HCT116 (cell line): Measurements from ENCODE around the gene PSMB5. TPM values are rescaled to one million over a fixed set of nuclear protein-coding genes. Genes with fewer than 3 reads are reported as not detected.

Experiments
- ATAC-seq: fragments of 200-7000 bp; cut with Tn5 transposase; 2 replicates; pipeline ENCODE4 v1.9.1; 2020; ENCODE audit warnings: mild to moderate bottlenecking, moderate library complexity
- BruUV-seq: library from RNA; stranded (reverse); fragments of 400-500 nt; replicated peaks from 2 replicates; lab custom pipeline; 2021; lab: Mats Ljungman, UMichigan
- CTCF ChIA-PET: fragments of 300-600 bp; sonication (Branson Sonifier 250); formaldehyde crosslinking; loops from one replicate; lab custom pipeline; 2021; ENCODE audit warnings: antibody characterized with exemption; lab: Charles Lee
- POLR2A ChIA-PET: fragments of 300-600, 350-600 bp; sonication (Branson Sonifier 250); formaldehyde crosslinking; loops from one replicate; lab custom pipeline; 2021; ENCODE audit warnings: antibody characterized with exemption; lab: Charles Lee
- RAD21 ChIA-PET, 2 experiments: fragments of 300-600 bp; sonication (Branson Sonifier 250); formaldehyde crosslinking; loops; one replicate each; lab custom pipeline; 2023; ENCODE audit warnings: low total read pairs in 2 of 2; ENCODE audit not compliant: uncharacterized antibody in 2 of 2, unreplicated experiment in 2 of 2, low non-redundant PET in 1 of 2; lab: Charles Lee
- DNase-seq: peaks from one replicate; pipeline ENCODE4 v3.0.0-alpha.2; 2010; ENCODE audit warnings: low read depth, low spot score
- H2AFZ ChIP-seq: fragments of 200-600 bp; shearing (Covaris generic), sonication (generic); 2 replicates; pipeline ENCODE4 v1.6.1; 2017; ENCODE audit warnings: low read depth, mixed run types, mixed read lengths, antibody characterized with exemption, low read length; ENCODE audit not compliant: poor library complexity, severe bottlenecking
- H3K27ac ChIP-seq: 2 replicates; pipeline ENCODE4 v1.5.1; 2012; ENCODE audit warnings: low read depth, low read length
- H3K27me3 ChIP-seq: fragments of 200-600 bp; sonication (generic); 2 replicates; pipeline ENCODE4 v1.6.1; 2016; ENCODE audit warnings: mixed run types, low read length, mixed read lengths; ENCODE audit not compliant: insufficient read depth
- H3K36me3 ChIP-seq, 2 experiments: fragments of 200-500 bp in 1 of 2; fragments of 200-600 bp in 1 of 2; sonication (Bioruptor generic) in 1 of 2; sonication (generic) in 1 of 2; 2 replicates each; pipeline versions ENCODE4 v1.5.1 to v1.6.1; 2014 to 2016; ENCODE audit warnings: low read length in 2 of 2, inconsistent platforms in 1 of 2, mixed read lengths in 1 of 2, mixed run types in 1 of 2; ENCODE audit not compliant: insufficient read depth in 2 of 2, control insufficient read depth in 1 of 2
- H3K4me1 ChIP-seq, 2 experiments: fragments of 200-600 bp in 1 of 2; sonication (generic) in 1 of 2; 2 replicates each; pipeline versions ENCODE4 v1.5.1 to v1.6.1; 2012 to 2017; ENCODE audit warnings: low read length in 2 of 2, inconsistent platforms in 1 of 2, mild to moderate bottlenecking in 1 of 2, mixed read lengths in 1 of 2, mixed run types in 1 of 2, moderate library complexity in 1 of 2; ENCODE audit not compliant: insufficient read depth in 2 of 2, control insufficient read depth in 1 of 2
- H3K4me2 ChIP-seq: fragments of 200-600 bp; sonication (generic); 2 replicates; pipeline ENCODE4 v1.6.1; 2017; ENCODE audit warnings: mixed run types, low read length, mixed read lengths
- H3K4me3 ChIP-seq, 2 experiments: fragments of 200-600 bp in 1 of 2; sonication (generic) in 1 of 2; replicated peaks in 1 of 2; 2 replicates each; pipeline ENCODE4 v1.5.1; 2011 to 2016; ENCODE audit warnings: low read length in 2 of 2, control low read depth in 1 of 2, low read depth in 1 of 2, mild to moderate bottlenecking in 1 of 2, mixed read lengths in 1 of 2, mixed run types in 1 of 2
- H3K79me2 ChIP-seq: fragments of 200-600 bp; sonication (generic); 2 replicates; pipeline ENCODE4 v1.6.1; 2017; ENCODE audit warnings: mild to moderate bottlenecking, mixed run types, low read length, moderate library complexity, mixed read lengths; ENCODE audit not compliant: insufficient read depth
- H3K9ac ChIP-seq: fragments of 200-600 bp; sonication (generic); 2 replicates; pipeline ENCODE4 v1.6.1; 2016; ENCODE audit warnings: low read length, mixed read lengths
- H3K9me2 ChIP-seq: fragments of 200-600 bp; sonication (generic), shearing (Covaris generic); 2 replicates; pipeline ENCODE4 v1.6.1; 2017; ENCODE audit warnings: mixed run types, mild to moderate bottlenecking, moderate library complexity; ENCODE audit not compliant: insufficient read depth
- H3K9me3 ChIP-seq, 2 experiments: fragments of 200-500 bp in 1 of 2; fragments of 200-600 bp in 1 of 2; sonication (Bioruptor generic) in 1 of 2; sonication (generic) in 1 of 2; 2 replicates each; pipeline ENCODE4 v1.6.1; 2014 to 2017; ENCODE audit warnings: low read length in 2 of 2, mixed read lengths in 2 of 2, inconsistent platforms in 1 of 2, low read depth in 1 of 2, mild to moderate bottlenecking in 1 of 2, mixed run types in 1 of 2, moderate library complexity in 1 of 2; ENCODE audit not compliant: control insufficient read depth in 1 of 2, insufficient read depth in 1 of 2
- H4K20me1 ChIP-seq: fragments of 200-600 bp; sonication (generic), shearing (Covaris generic); 2 replicates; pipeline ENCODE4 v1.6.1; 2017; ENCODE audit warnings: mixed run types, mild to moderate bottlenecking, moderate library complexity; ENCODE audit not compliant: insufficient read depth
- CEBPB ChIP-seq: IDR thresholded peaks from 2 replicates; pipeline ENCODE4 v1.6.1; 2012; ENCODE audit warnings: low read depth
- CTCF ChIP-seq, 3 experiments: fragments of 200-600 bp in 1 of 3; sonication (generic) in 1 of 3; IDR thresholded peaks in 2 of 3; conservative IDR thresholded peaks in 1 of 3; 2 replicates each; pipeline ENCODE4 v1.5.1; 2012 to 2017; ENCODE audit warnings: low read depth in 2 of 3, low read length in 2 of 3, antibody characterized with exemption in 1 of 3, borderline replicate concordance in 1 of 3, control low read depth in 1 of 3, mild to moderate bottlenecking in 1 of 3, mixed read lengths in 1 of 3, mixed run types in 1 of 3, moderate library complexity in 1 of 3; ENCODE audit not compliant: insufficient read depth in 1 of 3
- EZH2 ChIP-seq: fragments of 200-600 bp; sonication (generic); IDR thresholded peaks from 2 replicates; pipeline ENCODE4 v1.6.1; 2017; ENCODE audit warnings: antibody characterized with exemption, mixed run types
- EZH2phosphoT487 ChIP-seq: fragments of 200-600 bp; IDR thresholded peaks from 2 replicates; pipeline ENCODE4 v1.6.1; 2018; ENCODE audit warnings: antibody characterized with exemption, borderline replicate concordance
- SRF ChIP-seq: IDR thresholded peaks from 2 replicates; pipeline ENCODE4 v1.6.1; 2012; ENCODE audit warnings: low read depth
- TCF7L2 ChIP-seq: IDR thresholded peaks from 2 replicates; pipeline ENCODE4 v1.7.0; 2011; ENCODE audit warnings: borderline replicate concordance, inconsistent platforms; ENCODE audit not compliant: insufficient read depth, insufficient read length; ENCODE audit errors: extremely low read depth
- YY1 ChIP-seq: IDR thresholded peaks from 2 replicates; pipeline ENCODE4 v1.6.1; 2011; ENCODE audit warnings: low read length, low read depth, moderate library complexity, mild to moderate bottlenecking; ENCODE audit not compliant: insufficient replicate concordance; ENCODE audit errors: extremely low read depth
- ZFX ChIP-seq: fragments of 450-650 bp; IDR thresholded peaks from 2 replicates; pipeline ENCODE4 v1.6.1; 2017
- ZNF274 ChIP-seq: fragments of 200-500 bp; sonication (Bioruptor generic); IDR thresholded peaks from 2 replicates; pipeline ENCODE4 v1.6.1; 2014; ENCODE audit warnings: mild to moderate bottlenecking, low read depth, low read length, inconsistent platforms
- intact Hi-C: fragments of 100-400 bp; cut with micrococcal nuclease; formaldehyde crosslinking; loops from 2 replicates; pipeline ENCODE4 v1.10.0; 2022
- total RNA-seq: library from RNA; stranded (reverse); gene quantifications from one replicate; pipeline ENCODE4 v1.2.1, GENCODE V29; 2021; ENCODE audit not compliant: unreplicated experiment
- TF ChIP-seq, protein P1 (sequence below): IDR thresholded peaks from 2 replicates; pipeline ENCODE4 v1.6.1; 2011; ENCODE audit warnings: mild to moderate bottlenecking, low read length, moderate library complexity; ENCODE audit not compliant: insufficient replicate concordance; ENCODE audit errors: extremely low read depth

The PSMB5 gene
- total RNA-seq, 1 experiment from 2014 or later: 212 TPM

- TSS peak; percentile 12 for BruUV-seq
- RAD21 ChIA-PET: no interaction called here
- no peak for DNase-seq
- POLR2A ChIA-PET: interaction anchor here (0.9 kb wide), 1 partner anchor 24 kb away, joined by 4 read pairs; no protein-coding TSS in a partner anchor
- TF ChIP-seq CTCF (IDR thresholded peaks at IDR 0.05 in 2 of 3, conservative IDR thresholded peaks at IDR 0.05 in 1 of 3; ENCODE audit: borderline replicate concordance in 1 of 3, insufficient read depth in 1 of 3, low read depth in 2 of 3, low read length in 2 of 3): no peak
- no peak for TF ChIP-seq ZFX
- TF ChIP-seq ZNF274: no peak
- no peak for TF ChIP-seq YY1
- no peak for TF ChIP-seq EZH2phosphoT487
- no peak for TF ChIP-seq EZH2
- TF ChIP-seq, protein P1, sequence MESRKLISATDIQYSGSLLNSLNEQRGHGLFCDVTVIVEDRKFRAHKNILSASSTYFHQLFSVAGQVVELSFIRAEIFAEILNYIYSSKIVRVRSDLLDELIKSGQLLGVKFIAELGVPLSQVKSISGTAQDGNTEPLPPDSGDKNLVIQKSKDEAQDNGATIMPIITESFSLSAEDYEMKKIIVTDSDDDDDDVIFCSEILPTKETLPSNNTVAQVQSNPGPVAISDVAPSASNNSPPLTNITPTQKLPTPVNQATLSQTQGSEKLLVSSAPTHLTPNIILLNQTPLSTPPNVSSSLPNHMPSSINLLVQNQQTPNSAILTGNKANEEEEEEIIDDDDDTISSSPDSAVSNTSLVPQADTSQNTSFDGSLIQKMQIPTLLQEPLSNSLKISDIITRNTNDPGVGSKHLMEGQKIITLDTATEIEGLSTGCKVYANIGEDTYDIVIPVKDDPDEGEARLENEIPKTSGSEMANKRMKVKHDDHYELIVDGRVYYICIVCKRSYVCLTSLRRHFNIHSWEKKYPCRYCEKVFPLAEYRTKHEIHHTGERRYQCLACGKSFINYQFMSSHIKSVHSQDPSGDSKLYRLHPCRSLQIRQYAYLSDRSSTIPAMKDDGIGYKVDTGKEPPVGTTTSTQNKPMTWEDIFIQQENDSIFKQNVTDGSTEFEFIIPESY: no peak
- TF ChIP-seq SRF: no peak
- TF ChIP-seq TCF7L2: no peak
- TF ChIP-seq CEBPB: no peak
- TF ChIP-seq, all 23 proteins: peak for 0
- intact Hi-C loops: no loop called here
- H3K9ac ChIP-seq: no peak overlapping the region
- no peak overlapping the region for H2AFZ ChIP-seq
- H3K4me2 ChIP-seq: no peak overlapping the region
- peaks cover 10 to 21% of the 10 kb centered on the region in 2 experiments; a peak in 3 of 4 replicates for H3K4me1 ChIP-seq
- no peaks in the 10 kb centered on the region for H3K9me2 ChIP-seq
- no peak overlapping the region for H3K4me3 ChIP-seq
- no peak for ATAC-seq
- H3K9me3 ChIP-seq: no peaks in the 10 kb centered on the region
- H4K20me1 ChIP-seq: no peaks in the 10 kb centered on the region
- H3K27ac ChIP-seq: no peak overlapping the region
- H3K36me3 ChIP-seq: peaks cover 29 to 43% of the 10 kb centered on the region in 2 experiments
- no peaks in the 10 kb centered on the region for H3K27me3 ChIP-seq
- peaks cover 57% of the 10 kb centered on the region for H3K79me2 ChIP-seq
- CTCF ChIA-PET: no interaction called here
Measured at GRCh38 chr14:23030936-23031335, 3.8 kb downstream of the PSMB5 start.
